HPDE6-E6E7 (cell line): ENCODE measurements around the gene CRTAP.
"Not testable (repeated sequence)": the region's sequence is repeated elsewhere in the genome, so short reads cannot be mapped to it uniquely, and the experiment has no call there.

Source experiments
- DNase-seq: peaks from one replicate; pipeline ENCODE4 v3.0.0; 2011; ENCODE audit warnings: missing footprints; ENCODE audit errors: extremely low spot score

CRTAP gene

DNA sequence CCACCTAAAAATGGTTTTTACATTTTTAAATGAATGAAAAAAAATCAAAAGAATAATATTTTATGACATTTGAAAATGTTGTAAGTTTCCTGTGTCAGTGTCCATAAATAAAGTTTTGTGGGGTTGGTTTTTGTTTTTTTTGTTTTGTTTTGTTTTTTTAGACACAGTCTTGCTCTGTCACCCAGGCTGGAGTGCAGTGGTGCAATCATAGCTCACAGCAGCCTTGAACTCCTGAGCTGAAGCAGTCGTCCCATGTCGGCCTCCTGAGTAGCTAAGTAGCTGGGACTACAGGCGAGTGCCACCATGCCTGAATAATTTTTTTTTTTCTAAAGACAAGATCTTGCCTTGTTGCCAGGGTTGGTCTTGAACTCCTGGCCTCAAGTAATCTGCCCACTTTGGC is 14.1 kb upstream of the CRTAP start:
- no peak for DNase-seq

DNA sequence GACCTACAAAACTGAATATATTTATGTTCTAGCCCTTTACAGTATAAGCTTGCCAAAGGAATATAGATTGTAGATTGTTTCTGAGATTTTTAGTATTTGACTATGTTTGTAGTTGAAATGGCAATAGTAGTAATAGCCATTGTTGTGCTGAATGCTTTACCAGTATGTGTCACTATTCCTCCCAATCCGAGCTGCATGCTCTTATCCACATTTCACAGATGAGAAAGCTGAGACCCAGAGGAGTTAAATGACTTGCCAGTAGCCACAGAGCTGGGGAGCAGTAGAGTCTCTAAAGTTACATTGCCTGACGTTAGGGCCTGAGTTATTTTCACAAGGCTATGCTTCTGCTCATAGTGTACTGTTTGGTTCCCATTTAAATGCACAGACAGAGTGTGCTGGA is 13.6 kb upstream of the CRTAP start:
- DNase-seq, result no peak

DNA sequence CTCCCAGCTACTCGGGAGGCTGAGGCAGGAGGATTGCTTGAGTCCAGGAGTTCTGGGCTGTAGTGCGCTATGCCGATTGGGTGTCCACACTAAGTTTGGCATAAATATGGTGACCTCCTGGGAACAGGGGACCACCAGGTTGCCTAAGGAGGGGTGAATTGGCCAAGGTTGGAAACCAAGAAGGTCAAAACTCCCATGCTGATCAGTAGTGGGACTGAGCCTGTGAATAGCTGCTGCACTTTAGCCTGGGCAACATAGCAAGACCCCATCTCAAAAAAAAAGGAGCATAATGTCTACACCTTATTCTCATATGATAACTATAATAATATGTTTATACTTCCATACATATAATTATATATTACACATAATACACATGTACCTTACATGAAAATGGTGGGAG is 10.8 kb upstream of the CRTAP start:
- DNase-seq, result no peak

DNA sequence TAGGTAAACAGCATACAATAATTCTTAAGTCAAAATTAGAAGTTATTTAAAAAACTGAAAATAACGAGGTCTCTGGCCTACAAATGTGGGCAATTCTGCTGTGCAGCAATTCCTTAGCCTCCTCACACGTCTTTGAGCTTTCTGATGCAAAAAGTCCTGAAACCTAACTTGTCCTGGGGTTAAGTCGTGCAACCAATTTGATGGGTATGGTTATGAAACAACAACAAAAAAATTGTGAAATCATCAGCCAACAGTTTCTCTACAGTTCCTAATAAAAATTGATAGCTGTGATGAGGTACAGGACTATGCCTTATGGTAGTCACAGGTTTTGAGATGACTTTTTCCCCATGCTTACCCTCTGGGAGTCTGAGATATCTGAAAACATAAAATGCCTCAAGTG is 10.3 kb upstream of the CRTAP start:
- DNase-seq, result no peak

DNA sequence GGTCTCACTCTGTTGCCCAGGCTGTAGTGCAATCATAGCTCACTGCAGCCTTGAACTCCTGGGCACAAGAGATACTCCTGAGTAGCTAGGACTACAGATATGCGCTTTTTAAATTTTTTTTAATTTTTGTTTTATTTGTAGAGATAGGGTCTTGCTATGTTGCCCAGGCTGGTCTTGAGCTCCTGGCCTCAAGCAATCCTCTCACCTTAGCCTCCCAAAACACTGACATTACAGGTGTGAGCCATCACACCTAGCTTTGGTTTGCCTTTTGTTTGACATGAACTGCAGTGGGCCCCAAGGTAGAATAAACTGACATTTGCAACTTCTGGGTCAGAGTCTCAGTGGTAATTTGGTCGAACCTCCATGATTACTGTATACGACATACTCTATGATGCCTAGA is 9.0 kb upstream of the CRTAP start:
- DNase-seq, result no peak

DNA sequence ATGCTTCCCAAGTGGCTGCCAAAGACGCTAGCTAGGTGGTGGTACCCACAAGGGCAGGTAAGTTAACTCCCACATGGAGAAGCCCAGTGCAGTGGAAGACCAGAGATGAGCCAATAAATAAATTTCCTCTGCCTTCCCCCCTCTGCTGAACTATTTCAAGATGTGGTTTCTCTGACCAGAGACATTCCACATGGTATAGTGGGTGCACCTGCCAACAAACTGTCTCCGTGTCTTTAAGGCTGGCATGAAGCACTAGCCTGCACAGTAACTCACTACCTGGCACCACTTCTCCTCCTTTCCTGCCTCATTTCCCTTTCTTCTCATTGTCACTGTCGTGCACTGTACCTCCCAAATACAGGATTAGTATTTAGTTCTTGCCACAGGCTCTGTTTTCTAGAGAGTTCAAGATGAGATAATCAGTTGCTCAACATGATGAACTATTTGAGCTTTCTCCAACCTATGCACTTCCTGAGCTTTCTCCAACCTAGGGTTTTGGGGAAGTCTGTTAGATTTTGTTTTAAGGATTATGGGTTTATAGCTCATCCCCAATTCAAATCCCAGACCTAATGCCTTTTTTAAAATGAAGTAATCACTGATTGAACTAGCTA is 8.4 kb upstream of the CRTAP start:
- DNase-seq, result no peak

DNA sequence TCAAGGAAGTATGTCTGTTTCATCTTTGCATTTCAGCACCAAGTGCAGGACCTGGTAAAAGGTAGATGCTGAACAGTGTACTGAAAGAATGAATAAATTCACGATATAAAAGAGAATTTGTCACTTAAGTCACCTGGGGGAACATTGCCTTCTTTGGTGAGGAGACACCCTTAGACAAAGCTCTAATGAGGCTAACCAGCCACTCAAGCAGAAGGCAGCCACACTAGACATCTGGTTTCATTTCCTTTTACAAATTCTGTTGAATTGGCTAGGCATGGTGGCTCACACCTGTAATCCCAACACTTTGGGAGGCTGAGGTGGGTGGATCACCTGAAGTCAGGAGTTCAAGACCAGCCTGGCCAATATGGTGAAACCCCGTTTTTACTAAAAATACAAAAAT is 7.0 kb upstream of the CRTAP start:
- not testable (repeated sequence) for DNase-seq

DNA sequence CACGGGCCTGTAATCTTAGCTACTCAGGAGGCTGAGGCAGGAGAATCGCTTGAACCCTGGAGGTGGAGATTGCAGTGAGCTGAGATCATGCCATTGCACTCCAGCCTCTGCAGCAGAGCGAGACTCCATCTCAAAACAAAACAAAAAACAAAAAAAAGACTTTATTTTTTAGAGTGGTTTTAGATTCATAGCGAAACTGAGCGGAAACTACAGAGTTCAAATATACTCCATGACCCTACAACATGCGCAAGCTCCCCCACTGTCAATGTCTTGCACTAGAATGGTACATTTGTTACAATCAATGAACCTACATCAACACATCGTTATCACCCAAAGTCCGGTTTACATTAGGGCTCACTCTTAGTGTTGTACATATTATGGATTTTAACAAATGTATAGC is 2.2 kb upstream of the CRTAP start:
- DNase-seq, result no peak

DNA sequence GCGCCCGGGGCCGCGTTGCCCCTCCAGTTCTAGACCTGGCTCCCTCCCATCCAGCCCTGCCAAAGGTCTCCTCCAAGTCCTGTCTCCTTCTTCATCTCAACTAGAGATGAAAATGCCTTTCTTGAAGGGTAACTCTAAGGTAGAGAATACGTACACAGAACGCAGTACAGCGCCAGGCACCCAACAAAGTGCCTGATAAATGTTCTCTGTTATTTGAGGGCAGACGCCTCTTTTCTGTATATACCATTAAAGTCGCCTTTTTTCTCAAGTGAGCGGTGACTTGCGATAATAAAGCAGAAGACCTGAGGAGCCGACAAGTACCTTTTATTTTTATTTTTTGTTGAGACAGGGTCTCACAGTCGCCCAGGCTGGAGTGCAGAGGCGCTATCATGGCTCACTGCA is 809 bp downstream of the CRTAP start:
- no peak for DNase-seq

DNA sequence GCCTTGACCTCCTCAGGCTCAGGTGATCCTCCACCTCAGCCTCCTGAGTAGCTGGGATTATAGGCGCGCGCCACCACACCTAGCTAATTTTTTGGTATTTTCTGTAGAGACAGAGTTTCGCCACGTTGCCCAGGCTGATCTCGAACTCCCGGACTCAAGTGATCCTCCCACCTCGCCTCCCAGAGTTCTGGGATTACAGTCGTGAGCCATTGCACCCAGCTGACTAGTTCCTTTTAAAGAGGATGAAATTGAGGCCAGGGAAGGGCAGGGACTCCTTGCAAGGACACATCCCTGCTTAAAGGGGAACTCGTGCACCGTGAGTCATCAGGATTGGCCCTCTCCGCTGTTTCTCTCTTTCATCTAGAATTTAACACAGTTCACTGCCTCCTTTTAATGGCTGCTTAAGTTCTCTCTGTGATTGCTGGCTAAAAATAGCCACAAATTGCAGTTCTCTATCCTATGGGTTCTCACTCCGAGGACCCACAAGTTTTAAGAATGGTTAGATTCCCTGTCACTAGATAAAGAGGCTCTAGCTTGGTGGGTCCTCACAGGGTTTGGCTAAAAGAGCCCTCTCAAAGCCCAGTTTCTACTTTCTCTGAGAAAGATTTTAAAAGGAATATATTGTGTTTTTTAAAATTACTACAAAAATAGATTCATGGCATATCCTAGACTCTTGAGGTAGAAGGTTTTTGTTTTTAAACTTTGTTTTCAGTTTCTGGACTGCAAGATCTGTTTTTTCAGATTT is 1.4 kb downstream of the CRTAP start:
- peak; percentile 14 for DNase-seq

DNA sequence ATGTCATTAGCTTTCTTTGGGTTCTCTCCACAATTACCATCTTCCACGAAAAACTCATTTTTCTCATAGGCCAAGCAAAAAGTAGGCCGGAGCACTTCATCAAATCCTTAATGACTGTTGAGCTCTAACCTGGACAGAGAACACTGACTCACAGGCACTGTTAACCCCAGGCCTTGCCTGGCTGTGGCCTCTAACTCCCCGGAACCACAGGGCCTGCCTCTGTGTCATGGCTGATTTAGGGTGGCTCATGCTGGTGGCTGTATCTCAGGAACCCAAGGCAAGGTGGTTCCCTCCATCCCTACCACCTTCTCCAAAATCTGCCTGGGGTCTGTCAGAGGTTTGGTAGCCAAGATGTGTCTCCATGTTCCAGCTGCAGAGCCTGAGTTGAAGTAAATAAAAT is 3.6 kb downstream of the CRTAP start:
- no peak for DNase-seq

DNA sequence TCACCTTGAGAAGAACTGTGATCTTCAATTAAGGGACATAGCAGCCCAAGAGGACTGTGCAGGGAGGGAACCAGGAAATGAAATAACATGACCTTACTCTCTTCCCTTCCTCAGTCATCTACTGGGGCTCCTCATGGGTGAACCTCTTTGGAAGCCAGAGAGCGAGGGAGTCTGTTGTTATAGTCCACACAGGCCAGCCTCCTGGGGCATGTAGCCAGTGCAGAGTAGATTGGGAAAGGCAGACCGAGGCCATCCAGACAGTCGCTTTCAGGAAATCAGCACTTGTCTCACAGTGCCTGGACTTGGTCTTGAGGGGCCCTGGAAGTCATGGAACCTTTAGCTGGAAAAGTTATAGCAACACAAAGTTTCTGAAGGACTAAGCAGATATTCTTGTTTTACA is 6.1 kb downstream of the CRTAP start:
- DNase-seq, result no peak

DNA sequence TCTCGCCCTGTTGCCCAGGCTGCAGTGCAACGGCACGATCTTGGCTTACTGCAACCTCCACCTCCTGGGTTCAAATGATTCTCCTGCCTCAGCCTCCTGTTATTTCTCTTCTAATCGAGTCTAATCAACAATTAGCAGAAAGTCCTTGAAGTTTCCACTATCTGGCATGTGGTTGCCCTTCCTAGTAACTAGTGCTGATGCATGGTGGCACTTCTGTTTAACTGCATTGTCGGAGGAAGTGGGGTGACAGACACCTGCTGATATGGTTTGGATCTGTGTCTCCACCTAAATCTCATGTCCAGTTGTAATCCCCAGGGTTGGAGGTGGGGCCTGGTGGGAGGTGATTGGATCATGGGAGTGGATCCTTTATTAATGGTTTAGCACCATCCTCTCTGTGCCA is 9.2 kb downstream of the CRTAP start:
- no peak for DNase-seq

DNA sequence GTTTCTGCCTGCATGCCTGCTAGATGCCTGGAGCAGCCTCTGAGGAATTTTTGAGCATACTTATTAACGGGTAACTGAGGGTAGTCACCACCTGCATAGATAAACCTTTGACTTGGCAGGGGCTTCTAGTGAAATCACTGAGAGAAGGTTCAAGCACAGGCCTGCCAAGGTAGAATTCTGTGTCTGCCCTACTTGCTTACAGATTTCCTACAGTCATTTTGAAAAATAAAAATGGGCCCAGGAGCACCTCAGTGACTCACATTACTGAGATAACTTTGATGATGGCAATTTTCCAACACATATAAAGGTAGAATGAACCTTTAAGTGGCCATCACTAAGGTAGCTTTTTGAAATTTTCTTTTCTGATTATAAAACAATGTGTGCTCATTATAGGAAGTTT is 10.8 kb downstream of the CRTAP start:
- DNase-seq, result no peak

DNA sequence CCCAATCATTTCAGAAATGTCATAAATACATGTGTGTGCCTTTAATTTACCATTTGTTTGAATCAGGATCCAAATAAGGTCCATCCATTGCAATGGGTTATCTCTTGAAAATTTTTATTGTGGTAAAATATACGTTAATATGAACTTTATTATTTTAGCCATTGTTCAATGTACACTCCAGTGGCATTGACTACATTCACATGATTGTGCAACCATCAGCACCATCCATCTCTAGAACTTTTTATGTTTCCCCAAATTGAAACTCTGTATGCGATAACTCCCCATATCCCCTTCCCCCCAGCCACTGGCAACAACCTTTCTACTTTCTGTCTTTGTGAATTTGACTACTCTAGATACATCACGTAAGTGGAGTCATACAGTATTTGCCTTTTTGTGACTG is 12.0 kb downstream of the CRTAP start:
- DNase-seq, result no peak

DNA sequence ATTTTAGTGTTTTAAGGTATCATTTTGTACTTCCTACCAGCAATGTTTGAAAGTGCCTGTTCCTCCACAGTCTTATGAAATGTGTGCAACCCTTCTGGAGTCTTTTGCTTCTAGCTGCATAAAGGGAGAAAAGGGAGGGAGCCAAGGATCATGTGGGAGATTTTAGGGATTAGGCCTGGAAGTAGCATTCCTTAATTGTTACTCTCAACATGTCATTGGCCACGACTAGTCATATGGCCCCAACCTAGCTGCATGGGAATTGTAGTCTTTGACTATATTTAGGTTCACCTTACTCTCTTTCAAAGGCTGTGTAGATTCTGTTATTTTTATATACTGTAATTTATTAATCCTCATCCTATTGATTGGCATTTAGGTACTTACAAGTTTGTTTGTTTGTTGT is 14.9 kb downstream of the CRTAP start:
- DNase-seq, result no peak

DNA sequence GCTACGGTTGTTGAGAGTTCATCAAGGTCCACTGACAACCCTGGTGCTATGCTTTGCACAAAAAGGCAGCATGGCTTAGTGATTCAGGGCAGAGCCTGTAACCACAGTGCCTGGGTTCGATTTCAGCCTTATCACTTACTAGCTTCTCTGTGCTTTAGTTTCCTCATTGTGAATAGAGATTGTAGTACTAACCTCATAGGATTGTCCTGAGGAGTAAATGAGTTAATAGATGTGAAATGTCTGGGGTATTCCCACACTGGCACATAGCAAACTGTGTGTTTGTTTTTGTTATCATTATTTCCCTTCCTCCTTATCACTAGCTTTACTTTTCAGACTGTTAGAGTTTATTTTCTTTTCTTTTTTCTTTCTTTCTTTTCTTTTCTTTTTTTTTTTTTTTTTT is 16.3 kb downstream of the CRTAP start:
- DNase-seq, result no peak

DNA sequence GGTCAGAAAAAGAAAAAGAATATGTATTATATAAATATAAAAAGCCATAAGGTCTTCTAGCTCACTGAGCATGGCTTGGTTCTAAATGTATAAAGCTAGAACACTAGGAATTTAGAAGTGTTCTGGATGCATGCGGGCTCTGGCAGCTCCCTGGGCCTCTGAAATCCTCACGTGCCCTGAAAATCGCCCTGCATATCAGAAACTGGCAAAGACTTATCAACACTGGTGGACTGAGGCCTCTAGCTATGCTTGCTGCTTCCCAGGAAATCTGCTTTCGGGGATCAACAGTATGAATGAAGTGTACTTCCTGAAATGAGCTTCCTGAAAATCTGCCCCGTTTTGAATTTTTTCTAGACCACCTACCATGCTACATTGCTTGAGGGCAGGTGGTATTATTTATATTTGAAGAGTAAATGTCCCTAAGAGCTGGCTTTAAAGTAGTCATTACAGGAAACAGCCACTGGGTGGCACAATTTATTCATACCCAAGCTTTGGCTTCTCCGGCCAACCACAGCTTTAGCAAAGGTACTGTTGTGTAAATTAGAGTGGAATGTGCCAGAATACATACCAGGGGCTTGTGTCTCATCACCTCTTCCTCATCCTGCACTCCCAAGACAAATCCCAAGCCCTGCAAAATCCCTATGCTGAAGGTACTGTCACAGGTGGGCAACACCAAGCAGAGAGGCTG is 17.7 kb downstream of the CRTAP start:
- peak; percentile 14 for DNase-seq

DNA sequence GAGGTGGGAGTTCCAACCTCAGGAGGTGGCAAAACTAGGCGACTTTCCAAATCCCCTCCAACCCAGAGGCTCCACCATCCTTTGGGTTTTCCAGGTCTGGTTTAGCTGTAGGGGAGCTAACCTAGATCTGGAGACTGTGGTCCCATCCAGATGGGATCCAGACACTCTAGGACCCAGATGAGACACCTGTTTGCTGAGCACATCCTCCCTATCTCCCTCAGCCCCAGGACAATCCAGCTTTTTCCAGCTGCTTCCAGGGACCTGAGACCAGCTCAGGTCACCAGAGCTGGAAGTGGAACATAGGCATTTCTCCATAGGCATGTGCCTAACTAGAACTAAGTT is 18.2 kb downstream of the CRTAP start:
- DNase-seq, result no peak

DNA sequence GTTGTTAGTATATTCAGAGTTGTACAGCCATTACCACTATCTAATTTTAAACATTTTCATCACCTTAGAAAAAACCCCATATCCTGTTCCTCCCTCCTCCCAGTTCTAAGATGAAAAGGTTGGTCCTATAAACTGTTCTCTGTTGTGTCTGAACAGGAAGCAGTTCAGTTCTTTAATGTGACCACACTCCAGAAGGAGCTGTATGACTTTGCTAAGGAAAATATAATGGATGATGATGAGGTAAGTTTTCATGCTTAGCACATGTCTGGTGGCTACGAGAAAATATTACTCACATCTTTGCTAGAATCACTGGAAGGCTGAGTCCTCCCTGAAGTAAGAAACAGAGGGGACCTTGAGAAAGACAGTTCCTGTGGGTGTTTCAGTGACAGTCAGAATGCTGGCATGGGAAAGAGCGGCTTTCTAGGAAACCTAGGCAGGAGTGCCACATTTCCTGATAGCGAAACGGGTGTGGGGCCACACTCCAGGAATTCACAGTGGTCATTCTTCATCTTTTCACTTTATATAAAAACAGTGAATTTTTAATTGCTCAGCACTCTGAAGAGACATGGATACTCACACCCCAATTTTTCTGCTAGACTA is 20.3 kb downstream of the CRTAP start:
- DNase-seq, result no peak

DNA sequence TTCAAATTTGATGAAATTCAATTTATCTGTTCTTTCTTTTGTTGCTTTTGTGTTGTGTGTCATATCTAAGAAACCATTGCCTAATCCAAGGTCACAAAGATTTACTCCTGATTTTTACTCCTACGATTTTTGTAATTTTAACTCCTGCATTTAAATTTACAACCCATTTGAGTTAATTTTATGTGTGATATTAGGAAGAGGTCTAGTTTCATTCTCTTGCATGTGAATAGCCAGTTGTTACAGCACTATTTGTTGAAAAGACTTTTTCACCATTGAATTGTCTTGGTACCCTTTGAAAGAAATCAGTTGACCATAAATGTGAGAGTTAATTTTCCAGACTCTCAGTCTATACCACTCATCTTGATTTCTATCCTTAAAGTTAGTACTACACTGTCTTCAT is 23.9 kb downstream of the CRTAP start:
- no peak for DNase-seq

DNA sequence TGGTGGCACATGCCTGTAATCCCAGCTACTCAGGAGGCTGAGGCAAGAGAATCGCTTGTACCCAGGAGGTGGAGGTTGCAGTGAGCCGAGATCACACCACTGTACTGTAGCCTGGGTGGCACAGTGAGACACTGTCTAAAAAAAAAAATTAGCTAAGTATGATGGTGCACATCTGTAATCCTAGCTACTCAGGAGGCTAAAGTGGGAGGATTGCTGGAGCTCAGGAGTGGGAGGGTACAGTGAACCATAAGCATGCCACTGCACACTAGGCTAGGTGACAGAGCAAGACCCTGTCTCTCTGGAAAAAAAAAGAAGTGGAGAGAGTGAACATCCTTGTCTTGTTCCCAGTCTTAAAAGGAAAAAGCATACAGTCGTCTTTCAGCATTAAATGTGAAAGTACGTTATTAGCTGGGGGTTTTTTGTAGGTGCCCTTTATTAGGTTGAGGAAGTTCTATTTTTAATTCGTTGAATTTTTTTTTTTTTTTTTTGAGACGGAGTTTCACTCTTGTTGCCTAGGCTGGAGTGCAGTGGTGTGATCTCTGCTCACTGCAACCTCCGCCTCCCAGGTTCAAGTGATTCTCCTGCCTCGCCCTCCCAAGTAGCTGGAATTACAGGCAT is 25.3 kb downstream of the CRTAP start:
- DNase-seq, result not testable (repeated sequence)

DNA sequence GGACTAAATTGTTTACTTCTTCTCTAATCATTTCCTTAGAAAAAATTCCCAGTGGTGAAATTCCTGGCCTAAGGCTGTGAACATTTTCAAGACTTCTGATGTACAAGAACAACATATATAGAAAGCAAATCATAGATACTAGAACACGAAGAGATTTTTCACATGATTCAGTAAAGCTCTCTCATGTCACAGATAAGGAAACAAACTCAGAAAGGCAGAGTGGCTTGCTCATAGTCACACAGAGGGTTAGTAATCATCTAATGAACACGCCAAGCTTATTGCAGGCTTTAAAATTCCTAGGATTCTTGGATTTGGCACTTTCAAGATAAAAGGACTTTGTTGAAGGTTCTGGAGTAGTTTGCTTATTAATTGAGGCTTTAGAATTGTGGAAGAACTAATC is 26.2 kb downstream of the CRTAP start:
- no peak for DNase-seq
